Measurements from ENCODE around the gene ANKS1B.

ANKS1B gene

DNA sequence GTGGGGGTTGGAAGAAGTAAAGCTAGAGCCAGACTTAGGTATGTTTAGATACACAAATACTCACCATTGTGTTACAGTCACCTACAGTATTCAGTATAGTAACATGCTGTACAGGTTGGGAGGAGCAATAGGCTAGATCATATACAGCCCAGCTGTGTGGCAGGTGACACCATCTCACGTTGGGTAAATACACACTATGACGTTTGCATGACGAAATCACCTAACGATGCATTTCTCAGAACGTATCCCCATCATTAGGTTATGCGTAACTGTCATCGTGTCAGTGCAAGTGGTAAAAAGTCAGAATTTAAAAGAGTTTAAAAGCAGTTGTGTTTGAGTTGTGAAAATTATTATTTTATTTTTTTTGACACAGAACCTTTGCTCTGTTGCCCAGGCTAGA, 1172.5 kb downstream of the ANKS1B start:
- Histone ChIP-seq H3K4me3 (ENCODE audit: low read length in 2 of 2) (no peak overlapping the region), H3K27ac (ENCODE audit: low read length) (no peak overlapping the region), H3K9ac (ENCODE audit: low read length in 2 of 2) (no peak overlapping the region), H3K27me3 (ENCODE audit: control insufficient read depth in 1 of 2, insufficient read depth in 2 of 2, low read length in 2 of 2) (no peaks in the 10 kb centered on the region), H3K4me1 (ENCODE audit: control insufficient read depth, insufficient read depth, low read length) (no peaks in the 10 kb centered on the region), H3K9me3 (ENCODE audit: control insufficient read depth in 2 of 2, low read length in 2 of 2) (no peaks in the 10 kb centered on the region), H3K36me3 (ENCODE audit: control insufficient read depth in 2 of 2, insufficient read depth in 2 of 2, low read length in 2 of 2) (no peaks in the 10 kb centered on the region)

DNA sequence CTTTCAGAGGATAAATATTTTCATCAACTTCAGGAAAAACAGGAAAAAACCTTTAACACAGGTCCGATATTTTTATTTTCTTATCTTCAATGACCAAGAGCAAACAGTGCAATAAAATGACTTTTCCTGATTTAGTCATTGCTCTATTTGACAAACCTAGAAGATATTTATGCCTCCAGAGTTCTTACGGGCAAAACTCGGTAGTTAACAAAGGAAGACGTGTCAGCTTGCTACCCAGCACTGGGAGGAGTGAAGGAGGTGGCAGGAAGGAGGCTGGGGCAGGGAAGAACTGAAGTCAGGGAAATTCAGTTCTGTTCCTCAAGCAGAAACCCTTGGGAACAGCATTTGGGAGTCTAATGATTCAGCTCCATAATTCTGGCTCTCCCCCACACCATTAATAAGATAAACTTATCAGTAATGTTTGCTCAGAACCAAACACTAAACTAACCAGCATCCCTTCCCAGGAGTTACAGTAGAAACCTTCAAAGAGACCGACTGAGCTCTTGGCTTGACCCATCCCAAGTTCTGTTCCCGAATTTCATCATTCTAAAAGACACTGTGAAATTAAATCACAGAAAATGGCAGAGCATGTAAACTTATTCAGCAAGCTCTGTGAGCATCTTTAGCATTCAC, 1176.4 kb downstream of the ANKS1B start:
- Histone ChIP-seq H3K27me3 (ENCODE audit: control insufficient read depth in 1 of 2, insufficient read depth in 2 of 2, low read length in 2 of 2) (no peaks in the 10 kb centered on the region), H3K27ac (ENCODE audit: low read length) (no peak overlapping the region), H3K9me3 (ENCODE audit: control insufficient read depth in 2 of 2, low read length in 2 of 2) (no peaks in the 10 kb centered on the region), H3K4me3 (ENCODE audit: low read length in 2 of 2) (no peak overlapping the region), H3K4me1 (ENCODE audit: control insufficient read depth, insufficient read depth, low read length) (no peaks in the 10 kb centered on the region), H3K9ac (ENCODE audit: low read length in 2 of 2) (no peak overlapping the region), H3K36me3 (ENCODE audit: control insufficient read depth in 2 of 2, insufficient read depth in 2 of 2, low read length in 2 of 2) (no peaks in the 10 kb centered on the region)

DNA sequence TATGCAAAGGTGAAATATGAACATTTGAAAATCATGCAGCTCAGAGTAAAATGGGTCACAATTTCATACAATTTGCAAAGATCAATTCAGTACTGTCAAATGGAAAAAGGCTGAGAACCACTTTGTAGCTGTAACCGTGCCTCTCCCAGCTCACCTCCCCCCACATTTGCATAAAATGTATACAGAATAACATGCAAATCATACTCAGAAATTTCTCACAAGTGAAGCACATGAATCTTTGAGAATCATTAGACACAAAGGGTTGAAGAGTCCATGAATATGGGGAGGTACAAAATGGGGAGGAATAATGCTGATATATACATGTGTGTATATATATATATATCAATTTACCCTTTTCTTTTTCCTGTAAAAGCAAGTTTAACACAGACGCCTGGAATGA, 1177.5 kb downstream of the ANKS1B start:
- Histone ChIP-seq H3K9ac (ENCODE audit: low read length in 2 of 2) (no peak overlapping the region), H3K27me3 (ENCODE audit: control insufficient read depth in 1 of 2, insufficient read depth in 2 of 2, low read length in 2 of 2) (no peaks in the 10 kb centered on the region), H3K27ac (ENCODE audit: low read length) (no peak overlapping the region), H3K36me3 (ENCODE audit: control insufficient read depth in 2 of 2, insufficient read depth in 2 of 2, low read length in 2 of 2) (no peaks in the 10 kb centered on the region), H3K9me3 (ENCODE audit: control insufficient read depth in 2 of 2, low read length in 2 of 2) (no peaks in the 10 kb centered on the region), H3K4me3 (ENCODE audit: low read length in 2 of 2) (no peak overlapping the region), H3K4me1 (ENCODE audit: control insufficient read depth, insufficient read depth, low read length) (no peaks in the 10 kb centered on the region)

DNA sequence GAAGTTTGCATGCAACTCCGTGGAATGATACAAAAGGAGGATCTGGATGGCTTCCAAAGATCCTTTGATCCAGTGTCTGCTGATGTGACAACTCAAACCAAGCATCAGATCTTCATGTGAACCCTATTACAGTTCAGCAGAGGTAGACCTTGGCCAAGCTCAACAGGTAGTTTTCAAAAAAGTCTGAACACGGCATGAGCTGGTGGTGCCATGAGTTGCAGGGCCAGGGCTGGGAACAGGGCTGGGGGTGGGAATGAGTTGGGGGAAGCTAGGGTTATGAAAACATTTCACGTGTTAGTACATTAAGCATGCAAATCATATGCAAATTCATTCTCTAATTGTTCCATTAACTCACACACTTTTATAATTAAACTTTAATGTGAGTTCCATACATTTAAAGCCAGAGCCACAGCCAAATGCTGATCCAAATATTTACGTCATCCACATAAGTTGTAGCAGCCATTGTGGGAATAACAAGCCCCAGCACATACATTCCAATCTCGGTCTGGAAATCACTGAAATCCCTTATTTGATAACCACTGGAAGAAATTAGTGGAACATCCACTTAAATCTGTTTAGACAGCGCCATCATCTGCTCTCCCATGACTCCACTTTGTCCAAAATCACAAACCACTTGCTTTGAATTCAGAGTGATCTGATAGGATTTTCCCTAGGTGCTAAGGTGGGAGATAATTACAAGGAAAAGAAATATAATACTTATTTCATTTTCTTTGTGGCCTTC, 1181.1 kb downstream of the ANKS1B start:
- Histone ChIP-seq H3K4me3 (ENCODE audit: low read length in 2 of 2) (no peak overlapping the region), H3K36me3 (ENCODE audit: control insufficient read depth in 2 of 2, insufficient read depth in 2 of 2, low read length in 2 of 2) (no peaks in the 10 kb centered on the region), H3K9me3 (ENCODE audit: control insufficient read depth in 2 of 2, low read length in 2 of 2) (no peaks in the 10 kb centered on the region), H3K4me1 (ENCODE audit: control insufficient read depth, insufficient read depth, low read length) (no peaks in the 10 kb centered on the region), H3K27ac (ENCODE audit: low read length) (no peak overlapping the region), H3K9ac (ENCODE audit: low read length in 2 of 2) (no peak overlapping the region), H3K27me3 (ENCODE audit: control insufficient read depth in 1 of 2, insufficient read depth in 2 of 2, low read length in 2 of 2) (no peaks in the 10 kb centered on the region)

DNA sequence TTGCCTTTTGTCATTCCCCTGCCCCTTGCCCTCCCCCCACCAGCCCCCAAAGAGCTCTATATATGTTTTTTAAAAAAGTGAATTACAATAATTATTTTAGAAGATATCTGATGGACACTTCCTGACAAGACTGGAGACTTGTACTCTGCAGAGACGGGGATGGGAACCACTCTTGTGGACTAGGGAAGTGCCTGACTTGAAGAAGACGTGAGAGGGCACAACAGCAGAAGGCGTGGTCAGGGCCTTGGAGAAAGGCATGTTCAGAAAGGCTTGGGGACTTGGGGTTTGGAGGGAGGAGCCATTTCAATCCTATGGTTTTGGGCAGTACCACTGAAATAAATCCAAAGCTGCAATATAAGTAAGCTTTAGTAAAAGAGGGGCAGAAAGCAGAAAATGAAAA, 1184.9 kb downstream of the ANKS1B start:
- no peak overlapping the region for H3K27ac ChIP-seq (ENCODE audit: low read length)
- H3K9me3 ChIP-seq (ENCODE audit: control insufficient read depth in 2 of 2, low read length in 2 of 2): no peaks in the 10 kb centered on the region
- no peaks in the 10 kb centered on the region for H3K36me3 ChIP-seq (ENCODE audit: control insufficient read depth in 2 of 2, insufficient read depth in 2 of 2, low read length in 2 of 2)
- H3K27me3 ChIP-seq (ENCODE audit: control insufficient read depth in 1 of 2, insufficient read depth in 2 of 2, low read length in 2 of 2): no peaks in the 10 kb centered on the region
- H3K4me1 ChIP-seq (ENCODE audit: control insufficient read depth, insufficient read depth, low read length): no peaks in the 10 kb centered on the region
- no peak overlapping the region for H3K4me3 ChIP-seq (ENCODE audit: low read length in 2 of 2)
- no peak overlapping the region for H3K9ac ChIP-seq (ENCODE audit: low read length in 2 of 2)

DNA sequence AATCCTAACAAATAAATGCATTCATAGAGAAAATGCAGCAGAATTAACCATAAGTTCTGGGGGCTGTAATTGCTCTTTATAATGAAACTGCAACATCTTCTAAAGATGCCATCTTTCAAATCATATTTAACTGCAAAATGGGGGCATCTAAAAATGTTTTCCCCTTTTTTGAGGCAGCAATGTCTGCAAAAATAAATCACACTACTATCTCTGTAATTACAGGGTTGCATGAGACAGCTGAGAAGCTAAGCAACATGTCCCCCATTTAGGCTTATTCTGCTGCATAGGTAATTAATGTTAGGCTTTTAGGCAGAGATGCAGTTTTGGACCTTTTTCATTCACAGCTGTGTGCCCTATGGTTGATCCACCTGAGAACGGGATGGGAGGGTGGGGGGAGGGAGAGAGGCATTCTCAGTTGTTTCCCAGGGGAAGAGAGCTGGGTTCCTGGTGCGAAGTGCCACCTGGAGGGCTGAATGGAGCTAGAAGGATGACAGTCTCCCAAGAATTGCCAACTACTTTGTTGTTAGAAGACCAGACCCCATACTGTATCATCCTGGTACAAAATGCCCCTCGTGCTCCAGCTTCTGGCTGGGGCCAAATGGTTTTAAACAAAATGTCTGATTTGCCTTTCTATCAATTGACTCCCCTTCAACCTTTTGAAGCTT, 1185.5 kb downstream of the ANKS1B start:
- no peaks in the 10 kb centered on the region for H3K27me3 ChIP-seq (ENCODE audit: control insufficient read depth in 1 of 2, insufficient read depth in 2 of 2, low read length in 2 of 2)
- H3K9ac ChIP-seq (ENCODE audit: low read length in 2 of 2): no peak overlapping the region
- no peaks in the 10 kb centered on the region for H3K4me1 ChIP-seq (ENCODE audit: control insufficient read depth, insufficient read depth, low read length)
- H3K27ac ChIP-seq (ENCODE audit: low read length): no peak overlapping the region
- H3K36me3 ChIP-seq (ENCODE audit: control insufficient read depth in 2 of 2, insufficient read depth in 2 of 2, low read length in 2 of 2): no peaks in the 10 kb centered on the region
- H3K9me3 ChIP-seq (ENCODE audit: control insufficient read depth in 2 of 2, low read length in 2 of 2): no peaks in the 10 kb centered on the region
- H3K4me3 ChIP-seq (ENCODE audit: low read length in 2 of 2): no peak overlapping the region

DNA sequence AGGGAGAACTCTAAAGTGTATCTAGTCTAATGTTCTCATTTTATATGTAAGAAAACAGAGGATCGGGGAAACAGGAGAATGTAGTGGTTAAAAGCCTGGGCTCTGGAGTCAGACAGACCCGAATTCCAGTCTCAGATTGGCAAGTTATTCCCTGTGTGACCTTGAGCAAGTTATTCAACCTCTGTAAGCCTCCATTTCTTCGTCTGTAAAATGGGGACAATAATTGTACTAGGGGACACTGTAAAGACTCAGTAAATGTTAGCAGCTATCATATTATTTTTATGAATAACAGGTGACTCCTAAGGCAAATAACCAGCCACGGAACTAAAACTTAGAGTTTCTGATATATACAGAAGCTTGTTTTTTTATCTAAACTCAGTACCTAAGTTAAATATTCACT, 1187.5 kb downstream of the ANKS1B start:
- no peak overlapping the region for H3K4me3 ChIP-seq (ENCODE audit: low read length in 2 of 2)
- H3K4me1 ChIP-seq (ENCODE audit: control insufficient read depth, insufficient read depth, low read length): no peaks in the 10 kb centered on the region
- H3K27me3 ChIP-seq (ENCODE audit: control insufficient read depth in 1 of 2, insufficient read depth in 2 of 2, low read length in 2 of 2): no peaks in the 10 kb centered on the region
- H3K9ac ChIP-seq (ENCODE audit: low read length in 2 of 2): no peak overlapping the region
- H3K9me3 ChIP-seq (ENCODE audit: control insufficient read depth in 2 of 2, low read length in 2 of 2): no peaks in the 10 kb centered on the region
- no peak overlapping the region for H3K27ac ChIP-seq (ENCODE audit: low read length)
- no peaks in the 10 kb centered on the region for H3K36me3 ChIP-seq (ENCODE audit: control insufficient read depth in 2 of 2, insufficient read depth in 2 of 2, low read length in 2 of 2)

DNA sequence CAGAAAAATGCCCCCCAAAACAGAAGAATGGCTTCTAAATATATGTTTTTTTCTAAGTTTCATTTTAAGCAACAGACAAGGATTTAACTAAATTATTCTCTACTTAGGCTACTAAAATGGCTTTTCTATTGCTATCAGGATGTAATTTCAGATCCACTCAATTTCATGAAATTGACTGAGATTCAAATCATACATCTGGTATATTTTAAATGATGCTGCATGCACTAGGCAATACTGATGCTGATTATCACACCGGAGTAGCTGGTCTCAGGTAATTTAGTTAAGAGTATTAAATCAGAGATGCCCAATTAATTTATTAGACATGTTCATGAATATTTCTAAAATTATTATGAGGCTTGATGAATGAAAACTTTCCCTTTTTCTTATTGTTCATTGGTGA, 1188.0 kb downstream of the ANKS1B start:
- Histone ChIP-seq H3K4me1 (ENCODE audit: control insufficient read depth, insufficient read depth, low read length) (no peaks in the 10 kb centered on the region), H3K4me3 (ENCODE audit: low read length in 2 of 2) (no peak overlapping the region), H3K9me3 (ENCODE audit: control insufficient read depth in 2 of 2, low read length in 2 of 2) (no peaks in the 10 kb centered on the region), H3K27ac (ENCODE audit: low read length) (no peak overlapping the region), H3K36me3 (ENCODE audit: control insufficient read depth in 2 of 2, insufficient read depth in 2 of 2, low read length in 2 of 2) (no peaks in the 10 kb centered on the region), H3K27me3 (ENCODE audit: control insufficient read depth in 1 of 2, insufficient read depth in 2 of 2, low read length in 2 of 2) (no peaks in the 10 kb centered on the region), H3K9ac (ENCODE audit: low read length in 2 of 2) (no peak overlapping the region)

DNA sequence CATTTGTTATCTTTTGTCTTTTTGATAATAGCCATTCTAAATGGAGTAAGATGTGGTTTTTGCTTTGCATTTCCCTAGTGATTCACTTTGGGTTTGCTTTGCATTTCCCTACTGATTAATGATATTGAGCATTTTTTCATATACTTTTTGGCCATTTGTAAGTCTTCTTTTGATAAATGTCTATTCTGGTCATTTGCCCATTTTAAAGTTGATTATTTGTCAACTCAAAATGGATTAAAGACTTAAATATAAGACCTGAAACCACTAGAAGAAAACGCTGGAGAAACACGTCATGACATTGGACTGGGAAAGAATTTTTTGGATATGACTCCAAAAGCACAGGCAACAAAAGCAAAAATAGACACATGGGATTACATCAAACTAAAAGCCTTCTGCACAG, 1191.6 kb downstream of the ANKS1B start:
- H3K4me1 ChIP-seq (ENCODE audit: control insufficient read depth, insufficient read depth, low read length): peaks cover 2% of the 10 kb centered on the region
- no peaks in the 10 kb centered on the region for H3K36me3 ChIP-seq (ENCODE audit: control insufficient read depth in 2 of 2, insufficient read depth in 2 of 2, low read length in 2 of 2)
- no peak overlapping the region for H3K4me3 ChIP-seq (ENCODE audit: low read length in 2 of 2)
- no peaks in the 10 kb centered on the region for H3K9me3 ChIP-seq (ENCODE audit: control insufficient read depth in 2 of 2, low read length in 2 of 2)
- H3K27ac ChIP-seq (ENCODE audit: low read length): no peak overlapping the region
- H3K27me3 ChIP-seq (ENCODE audit: control insufficient read depth in 1 of 2, insufficient read depth in 2 of 2, low read length in 2 of 2): no peaks in the 10 kb centered on the region
- no peak overlapping the region for H3K9ac ChIP-seq (ENCODE audit: low read length in 2 of 2)

DNA sequence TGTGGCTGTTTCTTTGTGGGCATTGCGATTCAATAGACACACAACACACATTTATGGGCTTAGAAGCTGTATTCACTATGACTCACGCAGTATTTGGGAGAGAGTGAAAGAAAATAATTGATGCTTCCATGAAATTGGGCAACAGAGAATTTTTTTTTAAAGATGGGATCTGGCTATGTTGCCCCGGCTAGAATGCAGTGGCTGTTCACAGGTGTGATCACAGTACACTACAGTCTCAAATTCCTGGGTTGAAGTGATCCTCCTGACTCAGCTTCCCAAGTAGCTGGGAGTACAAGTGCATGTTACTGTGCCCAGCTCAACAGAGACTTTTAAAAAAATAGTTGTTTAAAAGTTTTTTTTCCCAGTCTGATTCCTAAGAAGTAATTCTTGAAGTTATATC, 1193.3 kb downstream of the ANKS1B start:
- Histone ChIP-seq H3K4me1 (ENCODE audit: control insufficient read depth, insufficient read depth, low read length) (peaks cover 2% of the 10 kb centered on the region), H3K27me3 (ENCODE audit: control insufficient read depth in 1 of 2, insufficient read depth in 2 of 2, low read length in 2 of 2) (no peaks in the 10 kb centered on the region), H3K9ac (ENCODE audit: low read length in 2 of 2) (no peak overlapping the region)

DNA sequence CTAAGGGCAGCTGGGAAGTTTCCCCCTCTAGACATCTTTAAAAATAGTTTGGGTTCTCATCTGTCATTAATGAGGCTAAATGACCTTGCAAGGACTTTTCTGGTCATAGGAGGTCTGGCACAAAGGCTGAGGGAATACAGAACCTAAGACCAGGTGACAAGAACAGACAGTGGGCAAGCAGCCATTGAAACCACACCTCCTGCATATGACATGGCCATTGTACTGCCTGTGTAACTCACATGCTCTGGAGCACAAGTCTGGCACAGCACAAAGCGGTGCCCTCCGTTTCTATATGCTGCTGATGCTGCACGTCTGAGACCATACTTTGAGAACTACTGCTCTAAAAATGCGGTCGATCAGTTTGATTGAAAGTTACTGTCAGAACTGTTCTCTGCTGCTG, 1196.3 kb downstream of the ANKS1B start:
- peaks cover 0 to 4% of the 10 kb centered on the region in 2 donors for H3K36me3 ChIP-seq (ENCODE audit: control insufficient read depth in 2 of 2, insufficient read depth in 2 of 2, low read length in 2 of 2)
- H3K4me3 ChIP-seq (ENCODE audit: low read length in 2 of 2): no peak overlapping the region
- H3K9ac ChIP-seq (ENCODE audit: low read length in 2 of 2): no peak overlapping the region
- H3K27me3 ChIP-seq (ENCODE audit: control insufficient read depth in 1 of 2, insufficient read depth in 2 of 2, low read length in 2 of 2): no peaks in the 10 kb centered on the region
- H3K4me1 ChIP-seq (ENCODE audit: control insufficient read depth, insufficient read depth, low read length): peaks cover 2% of the 10 kb centered on the region
- H3K27ac ChIP-seq (ENCODE audit: low read length): no peak overlapping the region
- H3K9me3 ChIP-seq (ENCODE audit: control insufficient read depth in 2 of 2, low read length in 2 of 2): no peaks in the 10 kb centered on the region

More for the DNA sequence above, 1193.3 kb downstream of the ANKS1B start:
- no peaks in the 10 kb centered on the region for H3K36me3 ChIP-seq (ENCODE audit: control insufficient read depth in 2 of 2, insufficient read depth in 2 of 2, low read length in 2 of 2)
- no peak overlapping the region for H3K4me3 ChIP-seq (ENCODE audit: low read length in 2 of 2)
- H3K9me3 ChIP-seq (ENCODE audit: control insufficient read depth in 2 of 2, low read length in 2 of 2): no peaks in the 10 kb centered on the region
- no peak overlapping the region for H3K27ac ChIP-seq (ENCODE audit: low read length)

Data from stomach smooth muscle (tissue), 2 donors.